HCT116 (cell line): ENCODE data around the gene CGNL1.

ENCODE experiments used
- EZH2 ChIP-seq: fragments of 200-600 bp; sonication (generic); IDR thresholded peaks from 2 replicates; pipeline ENCODE4 v1.6.1; 2017; ENCODE audit warnings: antibody characterized with exemption, mixed run types
- EZH2phosphoT487 ChIP-seq: fragments of 200-600 bp; IDR thresholded peaks from 2 replicates; pipeline ENCODE4 v1.6.1; 2018; ENCODE audit warnings: antibody characterized with exemption, borderline replicate concordance
- POLR2A ChIP-seq: IDR thresholded peaks from 2 replicates; pipeline ENCODE4 v1.7.0; 2011; ENCODE audit warnings: borderline replicate concordance; ENCODE audit not compliant: insufficient read depth, insufficient read length; ENCODE audit errors: extremely low read depth
- POLR2AphosphoS5 ChIP-seq: IDR thresholded peaks from 2 replicates; pipeline ENCODE4 v1.6.1; 2011; ENCODE audit warnings: mild to moderate bottlenecking, low read depth, low read length, moderate library complexity
- SIN3A ChIP-seq: IDR thresholded peaks from 2 replicates; pipeline ENCODE4 v1.6.1; 2012; ENCODE audit warnings: low read depth
- YY1 ChIP-seq: IDR thresholded peaks from 2 replicates; pipeline ENCODE4 v1.6.1; 2011; ENCODE audit warnings: low read length, low read depth, moderate library complexity, mild to moderate bottlenecking; ENCODE audit not compliant: insufficient replicate concordance; ENCODE audit errors: extremely low read depth
- ZFX ChIP-seq: fragments of 450-650 bp; IDR thresholded peaks from 2 replicates; pipeline ENCODE4 v1.6.1; 2017
- TF ChIP-seq, protein P1 (sequence below): IDR thresholded peaks from 2 replicates; pipeline ENCODE4 v1.6.1; 2012
- TF ChIP-seq, protein P2 (sequence below), 3 experiments: fragments of 200-600 bp in 1 of 3; sonication (generic) in 1 of 3; IDR thresholded peaks in 2 of 3; conservative IDR thresholded peaks in 1 of 3; 2 replicates each; pipeline ENCODE4 v1.5.1; 2012 to 2017; ENCODE audit warnings: low read depth in 2 of 3, low read length in 2 of 3, antibody characterized with exemption in 1 of 3, borderline replicate concordance in 1 of 3, control low read depth in 1 of 3, mild to moderate bottlenecking in 1 of 3, mixed read lengths in 1 of 3, mixed run types in 1 of 3, moderate library complexity in 1 of 3; ENCODE audit not compliant: insufficient read depth in 1 of 3

DNA sequence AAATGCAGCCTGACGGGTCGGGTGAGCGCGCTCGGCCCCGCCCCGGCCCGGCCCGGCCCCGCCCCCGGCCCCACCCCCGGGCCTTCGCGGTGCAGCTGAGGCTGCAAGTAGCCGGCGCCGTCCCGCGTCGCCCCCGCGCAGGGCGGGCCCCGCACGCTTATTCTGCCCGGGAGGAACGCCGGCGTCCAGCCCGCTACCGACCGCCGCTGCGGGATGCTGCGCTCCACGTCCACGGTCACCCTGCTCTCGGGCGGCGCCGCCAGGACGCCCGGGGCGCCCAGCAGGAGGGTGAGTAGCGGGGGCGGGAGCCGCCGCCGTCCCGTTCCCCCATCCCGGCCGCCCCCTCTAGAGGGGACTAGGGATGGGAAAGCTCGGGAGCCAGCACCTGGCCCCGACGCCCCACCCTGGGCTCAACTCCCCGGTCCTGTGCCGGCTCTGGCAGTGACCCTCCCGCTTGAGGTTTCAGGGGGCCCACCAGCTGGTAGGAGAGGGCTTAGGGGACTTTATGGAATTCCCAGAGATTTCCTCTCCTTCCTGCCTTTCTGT, 215.6 kb downstream of the CGNL1 start, which contains the start of gene MYZAP:
- TF ChIP-seq, protein P1, sequence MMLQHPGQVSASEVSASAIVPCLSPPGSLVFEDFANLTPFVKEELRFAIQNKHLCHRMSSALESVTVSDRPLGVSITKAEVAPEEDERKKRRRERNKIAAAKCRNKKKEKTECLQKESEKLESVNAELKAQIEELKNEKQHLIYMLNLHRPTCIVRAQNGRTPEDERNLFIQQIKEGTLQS = no peak
- TF ChIP-seq, protein P2, sequence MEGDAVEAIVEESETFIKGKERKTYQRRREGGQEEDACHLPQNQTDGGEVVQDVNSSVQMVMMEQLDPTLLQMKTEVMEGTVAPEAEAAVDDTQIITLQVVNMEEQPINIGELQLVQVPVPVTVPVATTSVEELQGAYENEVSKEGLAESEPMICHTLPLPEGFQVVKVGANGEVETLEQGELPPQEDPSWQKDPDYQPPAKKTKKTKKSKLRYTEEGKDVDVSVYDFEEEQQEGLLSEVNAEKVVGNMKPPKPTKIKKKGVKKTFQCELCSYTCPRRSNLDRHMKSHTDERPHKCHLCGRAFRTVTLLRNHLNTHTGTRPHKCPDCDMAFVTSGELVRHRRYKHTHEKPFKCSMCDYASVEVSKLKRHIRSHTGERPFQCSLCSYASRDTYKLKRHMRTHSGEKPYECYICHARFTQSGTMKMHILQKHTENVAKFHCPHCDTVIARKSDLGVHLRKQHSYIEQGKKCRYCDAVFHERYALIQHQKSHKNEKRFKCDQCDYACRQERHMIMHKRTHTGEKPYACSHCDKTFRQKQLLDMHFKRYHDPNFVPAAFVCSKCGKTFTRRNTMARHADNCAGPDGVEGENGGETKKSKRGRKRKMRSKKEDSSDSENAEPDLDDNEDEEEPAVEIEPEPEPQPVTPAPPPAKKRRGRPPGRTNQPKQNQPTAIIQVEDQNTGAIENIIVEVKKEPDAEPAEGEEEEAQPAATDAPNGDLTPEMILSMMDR (IDR thresholded peaks at IDR 0.05 in 2 of 3, conservative IDR thresholded peaks at IDR 0.05 in 1 of 3; ENCODE audit: borderline replicate concordance in 1 of 3, insufficient read depth in 1 of 3, low read depth in 2 of 3, low read length in 2 of 3) = no peak
- TF ChIP-seq ZFX (no peak), YY1 (no peak), SIN3A (no peak), POLR2A (no peak), EZH2phosphoT487 (no peak), POLR2AphosphoS5 (peak; percentile 45; the same call in 1 of the 2 replicates), EZH2 (no peak)
